Effector memory CD4-positive, alpha-beta T cell (primary cell): ENCODE results near the gene ULK3.

ENCODE experiments used
- DNase-seq, 3 donors: peaks; one replicate each; pipeline ENCODE4 v3.0.0-alpha.2; 2020
- H3K27ac ChIP-seq: 2 replicates; pipeline ENCODE4 v1.7.0; 2013; ENCODE audit warnings: mild to moderate bottlenecking, low read length, moderate library complexity; ENCODE audit not compliant: insufficient read depth, poor library complexity, severe bottlenecking
- H3K27me3 ChIP-seq: replicated peaks from 2 replicates; pipeline ENCODE4 v1.7.0; 2013; ENCODE audit warnings: mild to moderate bottlenecking, low read length; ENCODE audit not compliant: insufficient read depth, control insufficient read depth, poor library complexity, severe bottlenecking
- H3K36me3 ChIP-seq: 2 replicates; pipeline ENCODE4 v1.7.0; 2013; ENCODE audit warnings: mild to moderate bottlenecking, low read length, moderate library complexity; ENCODE audit not compliant: control insufficient read depth, insufficient read depth
- H3K4me1 ChIP-seq: 2 replicates; pipeline ENCODE4 v1.7.0; 2013; ENCODE audit warnings: low read length, mild to moderate bottlenecking; ENCODE audit not compliant: control insufficient read depth, insufficient read depth, poor library complexity, severe bottlenecking
- H3K4me3 ChIP-seq: 2 replicates; pipeline ENCODE4 v1.7.0; 2013; ENCODE audit warnings: low read length, low read depth, mild to moderate bottlenecking; ENCODE audit not compliant: insufficient read depth, poor library complexity, severe bottlenecking
- H3K9me3 ChIP-seq: 2 replicates; pipeline ENCODE4 v1.7.0; 2013; ENCODE audit warnings: mild to moderate bottlenecking, low read length, moderate library complexity; ENCODE audit not compliant: control insufficient read depth

The ULK3 gene

GRCh38 chr15:74868059-74868458 lies 25.1 kb upstream of the ULK3 start:
- H3K4me3 ChIP-seq = peak overlapping the region; percentile 9
- peaks cover 66% of the 10 kb centered on the region for H3K4me1 ChIP-seq
- peak overlapping the region; percentile 7 for H3K27ac ChIP-seq

GRCh38 chr15:74867466-74868038 lies 24.6 kb upstream of the ULK3 start:
- no peaks in the 10 kb centered on the region for H3K36me3 ChIP-seq
- peak overlapping the region; percentile 9 for H3K4me3 ChIP-seq
- H3K27ac ChIP-seq = peak overlapping the region; percentile 7
- peaks cover 66% of the 10 kb centered on the region for H3K4me1 ChIP-seq
- no peaks in the 10 kb centered on the region for H3K9me3 ChIP-seq
- H3K27me3 ChIP-seq = no peaks in the 10 kb centered on the region
- DNase-seq = no peak

More at GRCh38 chr15:74868059-74868458, 25.1 kb upstream of the ULK3 start:
- H3K27me3 ChIP-seq = no peaks in the 10 kb centered on the region
- no peaks in the 10 kb centered on the region for H3K36me3 ChIP-seq
- DNase-seq = no peak
- H3K9me3 ChIP-seq = no peaks in the 10 kb centered on the region

GRCh38 chr15:74866090-74866489 lies 23.1 kb upstream of the ULK3 start:
- Histone ChIP-seq H3K4me3 (no peak overlapping the region), H3K36me3 (no peaks in the 10 kb centered on the region), H3K4me1 (peaks cover 59% of the 10 kb centered on the region), H3K27ac (no peak overlapping the region), H3K27me3 (no peaks in the 10 kb centered on the region), H3K9me3 (no peaks in the 10 kb centered on the region)
- no peak for DNase-seq

GRCh38 chr15:74865316-74865715 lies 22.4 kb upstream of the ULK3 start:
- Histone ChIP-seq H3K4me3 (no peak overlapping the region), H3K27me3 (no peaks in the 10 kb centered on the region), H3K36me3 (no peaks in the 10 kb centered on the region), H3K4me1 (peaks cover 51% of the 10 kb centered on the region), H3K27ac (no peak overlapping the region), H3K9me3 (no peaks in the 10 kb centered on the region)
- no peak for DNase-seq

- no peaks in the 10 kb centered on the region for H3K27me3 ChIP-seq
- no peaks in the 10 kb centered on the region for H3K36me3 ChIP-seq
- no peak for DNase-seq
- H3K27ac ChIP-seq = no peak overlapping the region
- peaks cover 49% of the 10 kb centered on the region for H3K4me1 ChIP-seq
- no peaks in the 10 kb centered on the region for H3K9me3 ChIP-seq
- H3K4me3 ChIP-seq = no peak overlapping the region
These were observed 21.3 kb upstream of the ULK3 start for GRCh38 chr15:74864296-74864695.

GRCh38 chr15:74863239-74864056 lies 20.5 kb upstream of the ULK3 start:
- Histone ChIP-seq H3K4me1 (peaks cover 44% of the 10 kb centered on the region), H3K27me3 (no peaks in the 10 kb centered on the region), H3K9me3 (no peaks in the 10 kb centered on the region), H3K27ac (no peak overlapping the region), H3K36me3 (no peaks in the 10 kb centered on the region), H3K4me3 (no peak overlapping the region)
- DNase-seq = no peak

- Histone ChIP-seq H3K36me3 (peaks cover 14% of the 10 kb centered on the region), H3K4me3 (no peak overlapping the region), H3K27ac (no peak overlapping the region), H3K9me3 (no peaks in the 10 kb centered on the region), H3K27me3 (no peaks in the 10 kb centered on the region), H3K4me1 (peaks cover 22% of the 10 kb centered on the region)
- no peak for DNase-seq
These were observed 15.4 kb upstream of the ULK3 start for GRCh38 chr15:74858369-74858740.

- no peak for DNase-seq
- H3K9me3 ChIP-seq = no peaks in the 10 kb centered on the region
These were observed 14.9 kb upstream of the ULK3 start for GRCh38 chr15:74857671-74858368.

GRCh38 chr15:74857082-74857655 lies 14.2 kb upstream of the ULK3 start:
- Histone ChIP-seq H3K36me3 (peaks cover 26% of the 10 kb centered on the region), H3K4me1 (peaks cover 22% of the 10 kb centered on the region), H3K9me3 (no peaks in the 10 kb centered on the region), H3K27me3 (no peaks in the 10 kb centered on the region), H3K27ac (no peak overlapping the region), H3K4me3 (no peak overlapping the region)
- no peak for DNase-seq

More at GRCh38 chr15:74857671-74858368, 14.9 kb upstream of the ULK3 start:
- Histone ChIP-seq H3K27me3 (no peaks in the 10 kb centered on the region), H3K4me1 (peaks cover 22% of the 10 kb centered on the region), H3K4me3 (no peak overlapping the region), H3K36me3 (peaks cover 19% of the 10 kb centered on the region), H3K27ac (no peak overlapping the region)
